Activated T-helper 1 cell treated with anti-CD3 and anti-CD28 coated beads, Interleukin-12 subunit alpha, Interleukin-12 subunit beta, Interleukin-2, Interleukin-4 antibody, amounts not matched to agents 30 ng/mL and 10 ng/mL and 1 ng/mL, durations not matched to agents 14 hours and 24 hours and 36 hours (primary cell): ENCODE measurements around the gene RAB15. TPM values are rescaled to one million over a fixed set of nuclear protein-coding genes. Genes with fewer than 3 reads are reported as not detected.
"Not testable (repeated sequence)": the region's sequence is repeated elsewhere in the genome, so short reads cannot be mapped to it uniquely, and the experiment has no call there.

ENCODE experiments used
- DNase-seq: peaks from one replicate; pipeline ENCODE4 v3.0.0; 2021; ENCODE audit warnings: low spot score
- H3K27ac Mint-ChIP-seq: one replicate; pipeline ENCODE4 v1.8.0; 2021; ENCODE audit warnings: mild to moderate bottlenecking, mixed read lengths
- H3K27me3 Mint-ChIP-seq: one replicate; pipeline ENCODE4 v1.8.0; 2022; ENCODE audit warnings: mild to moderate bottlenecking, moderate library complexity, mixed read lengths; ENCODE audit not compliant: insufficient read depth
- H3K36me3 Mint-ChIP-seq: one replicate; pipeline ENCODE4 v1.8.0; 2021; ENCODE audit warnings: low read depth, mixed read lengths
- H3K4me1 Mint-ChIP-seq: one replicate; pipeline ENCODE4 v1.8.0; 2021; ENCODE audit warnings: low read depth, mixed read lengths
- H3K4me3 Mint-ChIP-seq: one replicate; pipeline ENCODE4 v1.8.0; 2021; ENCODE audit warnings: mild to moderate bottlenecking, moderate library complexity, mixed read lengths
- H3K9me3 Mint-ChIP-seq: one replicate; pipeline ENCODE4 v1.8.0; 2021; ENCODE audit warnings: mixed read lengths
- intact Hi-C: fragments of 100-400 bp; cut with micrococcal nuclease; formaldehyde crosslinking; loops from one replicate; pipeline ENCODE4 v1.15.1; 2024
- total RNA-seq: library from RNA; stranded (reverse); gene quantifications from 2 replicates; pipeline ENCODE4 v1.2.3, GENCODE V29; 2022

Gene RAB15
- total RNA-seq, 1 donor from 2014 or later: 5.7 TPM

- Mint-ChIP-seq H3K9me3 (no peaks in the 10 kb centered on the region), H3K4me1 (peaks cover 49% of the 10 kb centered on the region), H3K4me3 (no peak overlapping the region), H3K36me3 (peaks cover 25% of the 10 kb centered on the region), H3K27me3 (no peaks in the 10 kb centered on the region), H3K27ac (no peak overlapping the region)
- DNase-seq: no peak
- intact Hi-C loops: no loop called here
Measured at GRCh38 chr14:64920465-64920864, 51.7 kb downstream of the RAB15 start.

DNA sequence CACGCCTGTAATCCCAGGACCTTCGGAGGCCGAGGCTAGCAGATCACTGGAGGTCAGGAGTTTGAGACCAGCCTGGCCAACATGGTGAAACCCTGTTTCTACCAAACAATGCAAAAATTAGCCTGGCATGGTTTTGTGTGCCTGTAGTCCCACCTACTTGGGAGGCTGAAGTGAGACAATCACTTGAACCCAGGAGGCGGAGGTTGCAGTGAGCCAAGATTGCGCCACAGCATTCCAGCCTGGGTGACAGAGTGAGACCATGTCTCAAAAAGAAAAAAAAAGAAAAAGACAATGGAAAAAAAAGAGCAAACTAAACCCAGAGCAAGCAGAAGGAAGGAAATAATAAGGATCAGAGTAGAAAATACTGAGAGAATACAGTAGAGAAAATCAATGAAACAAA, 52.5 kb downstream of the RAB15 start:
- H3K27ac Mint-ChIP-seq: no peak overlapping the region
- DNase-seq: no peak
- intact Hi-C loops: no loop called here
- H3K27me3 Mint-ChIP-seq: no peaks in the 10 kb centered on the region
- H3K9me3 Mint-ChIP-seq: no peaks in the 10 kb centered on the region
- peaks cover 55% of the 10 kb centered on the region for H3K4me1 Mint-ChIP-seq
- peaks cover 30% of the 10 kb centered on the region for H3K36me3 Mint-ChIP-seq
- no peak overlapping the region for H3K4me3 Mint-ChIP-seq

DNA sequence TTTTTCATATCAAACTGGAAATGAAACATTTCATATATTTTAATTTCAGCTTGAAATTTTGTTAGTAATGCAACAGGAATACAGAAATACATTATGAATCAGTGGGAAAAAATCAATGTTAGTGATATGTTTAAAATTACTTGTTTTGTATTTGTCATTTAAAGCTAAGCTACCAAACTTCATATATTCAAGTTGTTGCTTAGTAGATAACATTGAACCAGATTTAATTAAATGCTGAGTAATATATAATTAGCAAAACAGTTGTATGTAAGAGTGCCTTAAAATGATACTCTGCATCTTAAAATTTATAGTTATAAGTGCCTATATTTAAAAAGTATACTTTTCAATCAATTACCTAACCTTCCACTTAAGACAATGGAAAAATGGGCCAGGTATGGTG, 52.9 kb downstream of the RAB15 start:
- intact Hi-C loops: no loop called here
- Mint-ChIP-seq H3K36me3 (peaks cover 27% of the 10 kb centered on the region), H3K4me1 (peaks cover 54% of the 10 kb centered on the region), H3K27ac (no peak overlapping the region), H3K27me3 (no peaks in the 10 kb centered on the region), H3K4me3 (no peak overlapping the region), H3K9me3 (no peaks in the 10 kb centered on the region)
- DNase-seq: no peak

- H3K36me3 Mint-ChIP-seq: peaks cover 21% of the 10 kb centered on the region
- no peak overlapping the region for H3K27ac Mint-ChIP-seq
- H3K4me3 Mint-ChIP-seq: no peak overlapping the region
- no peaks in the 10 kb centered on the region for H3K27me3 Mint-ChIP-seq
- peaks cover 55% of the 10 kb centered on the region for H3K4me1 Mint-ChIP-seq
- intact Hi-C loops: no loop called here
- H3K9me3 Mint-ChIP-seq: peaks cover 5% of the 10 kb centered on the region
- DNase-seq: no peak
Measured at GRCh38 chr14:64918216-64918615, 53.9 kb downstream of the RAB15 start.

GRCh38 chr14:64915797-64916196, 56.3 kb downstream of the RAB15 start:
- intact Hi-C loops: no loop called here
- peaks cover 57% of the 10 kb centered on the region for H3K4me1 Mint-ChIP-seq
- H3K27ac Mint-ChIP-seq: no peak overlapping the region

GRCh38 chr14:64915029-64915424, 57.1 kb downstream of the RAB15 start:
- Mint-ChIP-seq H3K27me3 (no peaks in the 10 kb centered on the region), H3K4me1 (peaks cover 51% of the 10 kb centered on the region), H3K27ac (peak overlapping the region; percentile 94), H3K9me3 (peaks cover 5% of the 10 kb centered on the region), H3K4me3 (peak overlapping the region; percentile 88), H3K36me3 (peaks cover 21% of the 10 kb centered on the region)
- intact Hi-C loops: no loop called here
- no peak for DNase-seq

More at GRCh38 chr14:64915797-64916196, 56.3 kb downstream of the RAB15 start:
- DNase-seq: no peak
- H3K9me3 Mint-ChIP-seq: peaks cover 5% of the 10 kb centered on the region
- H3K27me3 Mint-ChIP-seq: no peaks in the 10 kb centered on the region
- peak overlapping the region; percentile 88 for H3K4me3 Mint-ChIP-seq
- H3K36me3 Mint-ChIP-seq: peaks cover 21% of the 10 kb centered on the region

GRCh38 chr14:64914237-64915028, 57.7 kb downstream of the RAB15 start, which contains the start of gene CHURC1:
CHURC1 (plus strand) TSS chr14:64914455; CDS start chr14:64914496, 41 bp downstream.
- intact Hi-C loops: loop anchor here (1.0 to 5.0 kb wide), 9 partner anchors 14 to 576 kb away; partner anchors contain the start of genes HSPA2, MAX and MTHFD1
- peak within 1 kb of the TSS; percentile 94 for H3K27ac Mint-ChIP-seq
- peak; percentile 93 for DNase-seq
- peaks cover 21% of the 10 kb centered on the region for H3K36me3 Mint-ChIP-seq
- peaks cover 5% of the 10 kb centered on the region for H3K27me3 Mint-ChIP-seq
- peaks cover 5% of the 10 kb centered on the region for H3K9me3 Mint-ChIP-seq
- peak within 1 kb of the TSS; percentile 88 for H3K4me3 Mint-ChIP-seq
- H3K4me1 Mint-ChIP-seq: peaks cover 51% of the 10 kb centered on the region

- intact Hi-C loops: loop anchor here (5.0 kb wide), 1 partner anchor 206 kb away; no protein-coding TSS in a partner anchor
- not testable (repeated sequence) for H3K27me3 Mint-ChIP-seq, H3K9me3 Mint-ChIP-seq, DNase-seq
- Mint-ChIP-seq H3K4me3 (peak overlapping the region; percentile 88), H3K36me3 (peaks cover 16% of the 10 kb centered on the region), H3K4me1 (peaks cover 45% of the 10 kb centered on the region), H3K27ac (peak overlapping the region; percentile 94)
Measured at GRCh38 chr14:64913477-64913876, 58.7 kb downstream of the RAB15 start.

- H3K27me3 Mint-ChIP-seq: peaks cover 13% of the 10 kb centered on the region
- DNase-seq: no peak
- peaks cover 34% of the 10 kb centered on the region for H3K4me1 Mint-ChIP-seq
- H3K9me3 Mint-ChIP-seq: peaks cover 5% of the 10 kb centered on the region
- H3K36me3 Mint-ChIP-seq: peaks cover 9% of the 10 kb centered on the region
- H3K4me3 Mint-ChIP-seq: no peak overlapping the region
- no peak overlapping the region for H3K27ac Mint-ChIP-seq
- intact Hi-C loops: loop anchor here (5.0 kb wide), 1 partner anchor 205 kb away; no protein-coding TSS in a partner anchor
Measured at GRCh38 chr14:64912261-64912660, 59.9 kb downstream of the RAB15 start.

GRCh38 chr14:64910847-64911495, 61.2 kb downstream of the RAB15 start:
- Mint-ChIP-seq H3K27me3 (peaks cover 19% of the 10 kb centered on the region), H3K4me1 (peaks cover 29% of the 10 kb centered on the region), H3K9me3 (peaks cover 5% of the 10 kb centered on the region), H3K36me3 (peaks cover 7% of the 10 kb centered on the region), H3K4me3 (no peak overlapping the region), H3K27ac (no peak overlapping the region)
- no peak for DNase-seq
- intact Hi-C loops: loop anchor here (5.0 kb wide), 1 partner anchor 204 kb away; no protein-coding TSS in a partner anchor

DNA sequence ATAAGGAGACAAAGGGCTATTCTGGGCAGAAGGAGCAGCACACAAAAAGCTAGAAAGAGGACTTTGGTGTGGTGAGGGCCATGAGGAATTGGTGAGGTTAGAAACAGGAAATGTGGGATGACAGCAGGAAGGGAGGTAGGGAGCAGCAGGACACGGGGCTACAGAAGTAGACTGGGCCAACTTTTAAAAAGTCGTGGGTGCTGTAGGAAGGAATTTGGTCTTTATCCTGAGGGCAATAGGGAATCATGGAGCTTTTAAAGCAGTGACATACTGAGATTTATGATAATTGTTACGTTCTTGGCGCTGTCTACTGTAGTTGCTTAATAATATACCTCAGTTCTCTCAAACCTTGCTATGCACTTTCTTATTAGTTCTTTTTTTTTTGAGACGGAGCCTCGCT, 66.1 kb downstream of the RAB15 start:
- no peaks in the 10 kb centered on the region for H3K4me1 Mint-ChIP-seq
- no peak for DNase-seq
- H3K9me3 Mint-ChIP-seq: no peaks in the 10 kb centered on the region
- intact Hi-C loops: no loop called here
- no peak overlapping the region for H3K4me3 Mint-ChIP-seq
- H3K27me3 Mint-ChIP-seq: peaks cover 35% of the 10 kb centered on the region
- no peaks in the 10 kb centered on the region for H3K36me3 Mint-ChIP-seq
- no peak overlapping the region for H3K27ac Mint-ChIP-seq

DNA sequence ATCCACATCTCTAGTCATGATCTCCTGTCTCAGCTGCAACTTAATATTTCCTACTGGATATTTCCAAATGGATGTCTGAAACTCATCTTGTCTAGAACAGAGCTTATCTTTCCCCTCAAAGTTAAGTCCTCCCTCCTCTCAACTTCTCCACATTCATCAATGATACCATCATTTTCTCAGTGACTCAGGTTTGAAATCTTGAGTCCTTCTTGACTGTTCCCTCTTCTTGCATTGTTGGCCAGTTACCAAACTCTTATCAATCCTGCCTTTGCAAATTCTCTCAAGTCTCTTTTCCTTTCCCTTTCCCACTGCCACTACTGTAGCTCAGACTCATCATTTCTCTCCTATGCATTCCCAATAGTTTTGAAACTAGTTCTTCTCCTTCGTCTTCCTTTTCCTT, 72.2 kb downstream of the RAB15 start:
- no peak for DNase-seq
- H3K4me3 Mint-ChIP-seq: no peak overlapping the region
- H3K4me1 Mint-ChIP-seq: no peaks in the 10 kb centered on the region
- intact Hi-C loops: no loop called here
- no peaks in the 10 kb centered on the region for H3K36me3 Mint-ChIP-seq
- peaks cover 42% of the 10 kb centered on the region for H3K27me3 Mint-ChIP-seq
- H3K27ac Mint-ChIP-seq: no peak overlapping the region
- no peaks in the 10 kb centered on the region for H3K9me3 Mint-ChIP-seq
